Chondrocyte (in vitro differentiated cells): Measurements from ENCODE around the gene PABPC1L2A. TPM values are rescaled to one million over a fixed set of nuclear protein-coding genes. Genes with fewer than 3 reads are reported as not detected.
"Not testable (repeated sequence)": the region's sequence is repeated elsewhere in the genome, so short reads cannot be mapped to it uniquely, and the experiment has no call there.

Source experiments
- DNase-seq: peaks from one replicate; pipeline ENCODE4 v3.0.0; 2021; ENCODE audit warnings: mixed read lengths, low spot score
- H3K27ac Mint-ChIP-seq: one replicate; pipeline ENCODE4 v1.8.0; 2021; ENCODE audit warnings: mild to moderate bottlenecking, moderate library complexity, mixed read lengths; ENCODE audit not compliant: unreplicated experiment
- H3K27me3 Mint-ChIP-seq: 2 replicates; pipeline ENCODE4 v1.8.0; 2021; ENCODE audit warnings: low read depth, mixed read lengths
- H3K36me3 Mint-ChIP-seq: 2 replicates; pipeline ENCODE4 v1.8.0; 2021; ENCODE audit warnings: low read depth, mixed read lengths
- H3K4me1 Mint-ChIP-seq: 2 replicates; pipeline ENCODE4 v1.8.0; 2021; ENCODE audit warnings: low read depth, mild to moderate bottlenecking, mixed read lengths
- H3K4me3 Mint-ChIP-seq: one replicate; pipeline ENCODE4 v1.8.0; 2021; ENCODE audit warnings: mild to moderate bottlenecking, moderate library complexity, mixed read lengths; ENCODE audit not compliant: unreplicated experiment
- H3K9me3 Mint-ChIP-seq: 2 replicates; pipeline ENCODE4 v1.8.0; 2021; ENCODE audit warnings: low read depth, mixed read lengths
- CTCF ChIP-seq: fragments of 200-600 bp; sonication (generic); IDR thresholded peaks from 2 replicates; pipeline ENCODE4 v1.5.0; 2021; ENCODE audit warnings: antibody characterized with exemption, mild to moderate bottlenecking, moderate library complexity
- total RNA-seq: library from RNA; stranded (reverse); gene quantifications from 3 replicates; pipeline ENCODE4 v1.2.1, GENCODE V29; 2021

The PABPC1L2A gene
- total RNA-seq, 1 donor from 2014 or later = not detected

GRCh38 chrX:73076838-73077237, 2.5 kb downstream of the PABPC1L2A start:
- Mint-ChIP-seq H3K9me3 (peaks cover 5% of the 10 kb centered on the region), H3K27ac (no peak overlapping the region), H3K4me1 (no peaks in the 10 kb centered on the region), H3K27me3 (no peaks in the 10 kb centered on the region), H3K36me3 (no peaks in the 10 kb centered on the region), H3K4me3 (no peak overlapping the region)
- no peak for DNase-seq
- no peak for TF ChIP-seq CTCF

- Mint-ChIP-seq H3K27me3 (no peaks in the 10 kb centered on the region), H3K4me3 (no peak overlapping the region), H3K36me3 (no peaks in the 10 kb centered on the region), H3K27ac (no peak overlapping the region), H3K4me1 (no peaks in the 10 kb centered on the region), H3K9me3 (peaks cover 19% of the 10 kb centered on the region)
- no peak for TF ChIP-seq CTCF
- DNase-seq = peak; percentile 87
Measured at GRCh38 chrX:73069365-73070035, 9.8 kb downstream of the PABPC1L2A start.

- no peaks in the 10 kb centered on the region for H3K4me1 Mint-ChIP-seq
- no peaks in the 10 kb centered on the region for H3K27me3 Mint-ChIP-seq
- no peak for TF ChIP-seq CTCF
- H3K9me3 Mint-ChIP-seq = peaks cover 20% of the 10 kb centered on the region
- no peak overlapping the region for H3K4me3 Mint-ChIP-seq
- DNase-seq = peak; percentile 68
- no peak overlapping the region for H3K27ac Mint-ChIP-seq
- no peaks in the 10 kb centered on the region for H3K36me3 Mint-ChIP-seq
Measured at GRCh38 chrX:73068467-73069364, 10.6 kb downstream of the PABPC1L2A start.

- H3K27me3 Mint-ChIP-seq, H3K4me3 Mint-ChIP-seq, H3K36me3 Mint-ChIP-seq, H3K4me1 Mint-ChIP-seq, H3K27ac Mint-ChIP-seq: not testable (repeated sequence)
- DNase-seq = peak; percentile 59
- peaks cover 23% of the 10 kb centered on the region for H3K9me3 Mint-ChIP-seq
Measured at GRCh38 chrX:73067761-73068466, 11.4 kb downstream of the PABPC1L2A start.

GRCh38 chrX:73028876-73029275, 50.4 kb downstream of the PABPC1L2A start:
- Mint-ChIP-seq H3K9me3 (peaks cover 54% of the 10 kb centered on the region), H3K4me3 (no peak overlapping the region), H3K27me3 (no peaks in the 10 kb centered on the region), H3K36me3 (no peaks in the 10 kb centered on the region), H3K4me1 (no peaks in the 10 kb centered on the region), H3K27ac (no peak overlapping the region)
- no peak for TF ChIP-seq CTCF
- DNase-seq = no peak

Other genes starting within 250 kb of the PABPC1L2A start
- not detected in 3 replicates for gene FAM236C, start 166.9 kb downstream of the PABPC1L2A start, total RNA-seq
- not detected in 3 replicates for gene FAM236A, start 141.3 kb downstream of the PABPC1L2A start, total RNA-seq
- not detected in 3 replicates for gene DMRTC1, start 135.7 kb downstream of the PABPC1L2A start, total RNA-seq
- not detected in 3 replicates for gene PABPC1L2B, start 76.6 kb downstream of the PABPC1L2A start, total RNA-seq
- 0.56 to 0.87 TPM (median 0.70 TPM) in 3 replicates for gene NAP1L2, start 135.3 kb upstream of the PABPC1L2A start, total RNA-seq